Endothelial cell of umbilical vein (primary cell): ENCODE measurements around the gene C17orf78. TPM values are rescaled to one million over a fixed set of nuclear protein-coding genes. Genes with fewer than 3 reads are reported as not detected.
A peak's percentile ranks its signal among the peaks of the same experiment; 100 is the strongest.

Source experiments
- BruUV-seq: library from RNA; stranded (reverse); fragments of 400-500 nt; replicated peaks from 2 replicates; lab custom pipeline; 2021; lab: Mats Ljungman, UMichigan
- CTCF ChIA-PET: fragments of 300-600, 350-600 bp; sonication (Branson Sonifier 250); formaldehyde crosslinking; loops from one replicate; lab custom pipeline; 2021; ENCODE audit warnings: antibody characterized with exemption, inconsistent platforms; lab: Charles Lee
- POLR2A ChIA-PET: fragments of 300-600, 350-600 bp; sonication (Branson Sonifier 250); formaldehyde crosslinking; loops from one replicate; lab custom pipeline; 2021; ENCODE audit warnings: antibody characterized with exemption, inconsistent platforms; lab: Charles Lee
- DNase-seq: peaks from one replicate; pipeline ENCODE4 v3.0.0-alpha.2; 2011; ENCODE audit warnings: low read depth, low spot score
- FAIRE-seq: peaks from 2 replicates; lab custom pipeline; 2011; peaks lifted over from hg19 to GRCh38; lab: Jason Lieb, UNC
- H2AFZ ChIP-seq: 2 replicates; pipeline ENCODE4 v1.6.0; 2012; ENCODE audit warnings: low read depth, low read length, control low read depth, inconsistent platforms
- H3K27ac ChIP-seq: 2 replicates; pipeline ENCODE4 v1.5.1; 2011; ENCODE audit warnings: low read depth, mild to moderate bottlenecking, control low read depth, low read length, moderate library complexity; ENCODE audit not compliant: insufficient read depth
- H3K27me3 ChIP-seq, 2 experiments: 2 replicates each; pipeline versions ENCODE4 v1.6.0 to v1.6.1; 2011; ENCODE audit warnings: low read length in 2 of 2, mixed read lengths in 1 of 2; ENCODE audit not compliant: control insufficient read depth in 2 of 2, insufficient read depth in 2 of 2
- H3K36me3 ChIP-seq, 2 experiments: 2 replicates in 1 of 2; 3 replicates in 1 of 2; pipeline ENCODE4 v1.5.1; 2011; ENCODE audit warnings: low read length in 2 of 2, mild to moderate bottlenecking in 1 of 2, moderate library complexity in 1 of 2; ENCODE audit not compliant: control insufficient read depth in 2 of 2, insufficient read depth in 2 of 2; ENCODE audit errors: extremely low read depth in 1 of 2
- H3K4me1 ChIP-seq: 3 replicates; pipeline ENCODE4 v1.5.1; 2011; ENCODE audit warnings: mild to moderate bottlenecking, low read length; ENCODE audit not compliant: control insufficient read depth, insufficient read depth; ENCODE audit errors: extremely low read depth
- H3K4me2 ChIP-seq: 2 replicates; pipeline ENCODE4 v1.6.1; 2011; ENCODE audit warnings: low read length, control low read depth, mixed read lengths; ENCODE audit not compliant: insufficient read depth
- H3K4me3 ChIP-seq, 3 experiments: fragments of 200-600 bp in 1 of 3; sonication (generic), shearing (Covaris generic) in 1 of 3; replicated peaks in 1 of 3; 2 replicates each; pipeline ENCODE4 v1.5.1; 2011 to 2016; ENCODE audit warnings: control low read depth in 3 of 3, low read length in 3 of 3, mild to moderate bottlenecking in 2 of 3, inconsistent platforms in 1 of 3, low read depth in 1 of 3, moderate library complexity in 1 of 3; ENCODE audit not compliant: insufficient read depth in 1 of 3
- H3K79me2 ChIP-seq: 2 replicates; pipeline ENCODE4 v1.6.0; 2012; ENCODE audit warnings: low read length, inconsistent platforms; ENCODE audit not compliant: control insufficient read depth, insufficient read depth
- H3K9ac ChIP-seq: replicated peaks from 2 replicates; pipeline ENCODE3; 2011; ENCODE audit warnings: low read length, control low read depth; ENCODE audit not compliant: insufficient read depth; ENCODE audit errors: extremely low read depth
- H3K9me1 ChIP-seq: replicated peaks from 3 replicates; pipeline ENCODE4 v1.6.0; 2011; ENCODE audit warnings: mild to moderate bottlenecking, low read length; ENCODE audit not compliant: control insufficient read depth, insufficient read depth; ENCODE audit errors: extremely low read depth
- H3K9me3 ChIP-seq: replicated peaks from 2 replicates; pipeline ENCODE4 v1.5.1; 2012; ENCODE audit warnings: low read length, inconsistent platforms; ENCODE audit not compliant: control insufficient read depth, insufficient read depth
- H4K20me1 ChIP-seq: replicated peaks from 2 replicates; pipeline ENCODE3; 2011; ENCODE audit warnings: mild to moderate bottlenecking, low read length; ENCODE audit not compliant: control insufficient read depth, insufficient read depth; ENCODE audit errors: extremely low read depth
- EZH2 ChIP-seq: IDR thresholded peaks from 2 replicates; pipeline ENCODE4 v1.6.1; 2012; ENCODE audit warnings: borderline replicate concordance, low read depth, mild to moderate bottlenecking, moderate library complexity, low read length, inconsistent platforms; ENCODE audit not compliant: severe bottlenecking
- FOS ChIP-seq: IDR thresholded peaks from 2 replicates; pipeline ENCODE4 v1.6.1; 2011; ENCODE audit warnings: mild to moderate bottlenecking, low read length, moderate library complexity, borderline replicate concordance; ENCODE audit not compliant: insufficient read depth
- GATA2 ChIP-seq: IDR thresholded peaks from 2 replicates; pipeline ENCODE4 v1.7.0; 2011; ENCODE audit warnings: low read depth, mild to moderate bottlenecking, moderate library complexity, mixed read lengths, low read length; ENCODE audit not compliant: insufficient read length, insufficient read depth
- MYC ChIP-seq: IDR thresholded peaks from one replicate; pipeline ENCODE4 v1.6.1; 2011; ENCODE audit warnings: mild to moderate bottlenecking, low read depth, low read length
- POLR2A ChIP-seq: IDR thresholded peaks from 2 replicates; pipeline ENCODE4 v1.6.1; 2012; ENCODE audit warnings: low read depth, mild to moderate bottlenecking, control low read depth, low read length
- POLR2AphosphoS5 ChIP-seq: IDR thresholded peaks from 2 replicates; pipeline ENCODE4 v1.6.1; 2012; ENCODE audit warnings: low read depth, mild to moderate bottlenecking, control low read depth, low read length, moderate library complexity; ENCODE audit not compliant: insufficient read depth
- dilution Hi-C: fragments of 300-500 bp; cut with MboI; formaldehyde crosslinking; loops from one replicate; pipeline ENCODE4 v1.15.0; 2019; ENCODE audit warnings: low sequenced_read_pairs; ENCODE audit not compliant: extremely low pct_ligation_motif_present
- intact Hi-C: fragments of 100-400 bp; cut with micrococcal nuclease; formaldehyde crosslinking; loops from one replicate; pipeline ENCODE4 v1.10.0; 2022
- polyA plus RNA-seq, 4 experiments: library from polyadenylated mRNA; depleted of rRNA in 3 of 4; stranded (reverse) in 3 of 4; unstranded in 1 of 4; fragments of >200 nt; gene quantifications; 2 replicates each; pipeline versions ENCODE4 v1.2.1 to v1.2.3, GENCODE V29; 2011 to 2012; ENCODE audit warnings: missing spikeins in 1 of 4
- total RNA-seq: library from RNA; stranded (reverse); gene quantifications from 2 replicates; pipeline ENCODE4 v1.2.3, GENCODE V29; 2021
- TF ChIP-seq, protein P1 (sequence below): IDR thresholded peaks from 2 replicates; pipeline ENCODE4 v1.6.1; 2011; ENCODE audit not compliant: insufficient read depth, insufficient read length
- TF ChIP-seq, protein P2 (sequence below), 2 donors: IDR thresholded peaks; 1 replicate in 1 of 2; 2 replicates in 1 of 2; pipeline ENCODE4 v1.5.1; 2011; ENCODE audit warnings: low read length in 2 of 2, mild to moderate bottlenecking in 2 of 2, moderate library complexity in 2 of 2, control low read depth in 1 of 2, inconsistent platforms in 1 of 2, low read depth in 1 of 2; ENCODE audit not compliant: insufficient read depth in 1 of 2; ENCODE audit errors: extremely low read depth in 1 of 2

Gene C17orf78
- total and polyA plus RNA-seq, 2 donors (not counting 3 experiments of a cell fraction or from before 2014, with no cell fraction given): not detected

DNA sequence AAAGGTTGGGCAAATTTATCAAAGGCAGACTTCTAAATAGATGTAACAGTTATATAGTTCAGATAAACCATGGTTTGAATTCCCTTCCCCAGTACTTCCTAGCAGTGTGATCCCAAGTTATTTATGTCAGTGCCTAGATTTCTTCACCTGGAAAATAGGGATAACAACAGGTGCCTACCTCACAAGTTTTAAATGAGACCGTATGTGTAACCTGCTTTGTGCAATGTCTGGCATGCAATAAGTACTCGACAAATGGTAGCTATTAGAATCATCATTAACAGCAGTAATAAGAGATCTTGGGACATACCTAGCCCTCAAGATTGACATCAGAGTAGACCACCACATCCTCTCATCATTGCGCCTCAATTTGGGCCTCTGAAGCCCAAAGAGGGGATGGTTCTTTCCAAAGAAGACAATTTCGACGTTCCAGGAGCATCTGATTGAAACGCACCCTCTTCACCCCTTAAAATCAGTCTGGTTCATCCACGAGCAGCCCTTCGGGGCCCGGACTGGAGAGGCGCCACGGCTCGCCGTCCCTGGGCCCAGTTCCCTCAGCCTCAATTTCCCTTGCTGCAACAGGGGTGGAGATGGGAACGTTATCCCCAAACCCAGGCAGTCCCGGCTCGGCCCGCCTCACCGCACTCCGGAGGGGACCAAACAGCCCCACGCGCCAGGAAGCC, 30.3 kb downstream of the C17orf78 start:
- H3K4me2 ChIP-seq: peak overlapping the region; percentile 89
- TSS peak; percentile 76 for BruUV-seq
- ChIA-PET POLR2A (no interaction called here), CTCF (interaction anchor here (1.3 to 3.6 kb wide), 2 partner anchors 32 to 166 kb away, joined by 3 to 22 read pairs; no protein-coding TSS in a partner anchor)
- no peaks in the 10 kb centered on the region for H4K20me1 ChIP-seq
- no peaks in the 10 kb centered on the region for H3K9me3 ChIP-seq
- dilution Hi-C loops (no loop called here), intact Hi-C loops (loop anchor here (2.0 to 5.0 kb wide), 3 partner anchors 49 to 236 kb away; partner anchors contain the start of gene DDX52)
- FAIRE-seq (no peak), DNase-seq (peak; percentile 56)
- H3K4me3 ChIP-seq: peak overlapping the region; percentile 22 to 96 (median 86)
- peaks cover 45% of the 10 kb centered on the region for H3K79me2 ChIP-seq
- no peaks in the 10 kb centered on the region for H3K9me1 ChIP-seq
- H3K9ac ChIP-seq: peak overlapping the region; percentile 82
- no peaks in the 10 kb centered on the region for H3K36me3 ChIP-seq
- peak overlapping the region; percentile 90 for H2AFZ ChIP-seq
- peaks cover 12% of the 10 kb centered on the region for H3K4me1 ChIP-seq
- no peaks in the 10 kb centered on the region for H3K27me3 ChIP-seq
- H3K27ac ChIP-seq: peak overlapping the region; percentile 52
- no peak for TF ChIP-seq FOS
- no peak for TF ChIP-seq EZH2
- TF ChIP-seq POLR2AphosphoS5: no peak
- TF ChIP-seq, protein P1, sequence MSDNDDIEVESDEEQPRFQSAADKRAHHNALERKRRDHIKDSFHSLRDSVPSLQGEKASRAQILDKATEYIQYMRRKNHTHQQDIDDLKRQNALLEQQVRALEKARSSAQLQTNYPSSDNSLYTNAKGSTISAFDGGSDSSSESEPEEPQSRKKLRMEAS: no peak
- peak; percentile 36 for TF ChIP-seq MYC
- TF ChIP-seq GATA2: no peak
- TF ChIP-seq, protein P2, sequence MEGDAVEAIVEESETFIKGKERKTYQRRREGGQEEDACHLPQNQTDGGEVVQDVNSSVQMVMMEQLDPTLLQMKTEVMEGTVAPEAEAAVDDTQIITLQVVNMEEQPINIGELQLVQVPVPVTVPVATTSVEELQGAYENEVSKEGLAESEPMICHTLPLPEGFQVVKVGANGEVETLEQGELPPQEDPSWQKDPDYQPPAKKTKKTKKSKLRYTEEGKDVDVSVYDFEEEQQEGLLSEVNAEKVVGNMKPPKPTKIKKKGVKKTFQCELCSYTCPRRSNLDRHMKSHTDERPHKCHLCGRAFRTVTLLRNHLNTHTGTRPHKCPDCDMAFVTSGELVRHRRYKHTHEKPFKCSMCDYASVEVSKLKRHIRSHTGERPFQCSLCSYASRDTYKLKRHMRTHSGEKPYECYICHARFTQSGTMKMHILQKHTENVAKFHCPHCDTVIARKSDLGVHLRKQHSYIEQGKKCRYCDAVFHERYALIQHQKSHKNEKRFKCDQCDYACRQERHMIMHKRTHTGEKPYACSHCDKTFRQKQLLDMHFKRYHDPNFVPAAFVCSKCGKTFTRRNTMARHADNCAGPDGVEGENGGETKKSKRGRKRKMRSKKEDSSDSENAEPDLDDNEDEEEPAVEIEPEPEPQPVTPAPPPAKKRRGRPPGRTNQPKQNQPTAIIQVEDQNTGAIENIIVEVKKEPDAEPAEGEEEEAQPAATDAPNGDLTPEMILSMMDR (IDR thresholded peaks at IDR 0.05; ENCODE audit: extremely low read depth in 1 of 2, insufficient read depth in 1 of 2, low read depth in 1 of 2, low read length in 2 of 2): no peak
- TF ChIP-seq POLR2A: no peak
